H9 (cell line): ENCODE results near the gene TMEM253. TPM values are rescaled to one million over a fixed set of nuclear protein-coding genes. Genes with fewer than 3 reads are reported as not detected.

ENCODE experiments used
- DNase-seq: peaks from one replicate; pipeline ENCODE4 v3.0.0-alpha.2; 2017
- H2AFZ ChIP-seq: one replicate; pipeline ENCODE4 v1.6.1; 2013; ENCODE audit warnings: mild to moderate bottlenecking, low read length, control low read depth, moderate library complexity
- H2AK5ac ChIP-seq: 2 replicates; pipeline ENCODE4 v1.6.1; 2013; ENCODE audit warnings: low read length, control low read depth, mixed read lengths; ENCODE audit not compliant: insufficient read length
- H2BK120ac ChIP-seq: one replicate; pipeline ENCODE4 v1.6.1; 2013; ENCODE audit warnings: low read depth, mild to moderate bottlenecking, low read length, control low read depth, inconsistent platforms; ENCODE audit not compliant: poor library complexity, severe bottlenecking
- H2BK12ac ChIP-seq: 2 replicates; pipeline ENCODE4 v1.6.1; 2013; ENCODE audit warnings: low read length, control low read depth, mixed read lengths, low read depth; ENCODE audit not compliant: insufficient read length
- H2BK15ac ChIP-seq: 2 replicates; pipeline ENCODE4 v1.6.1; 2013; ENCODE audit warnings: low read depth, low read length, control low read depth
- H2BK20ac ChIP-seq: one replicate; pipeline ENCODE4 v1.6.1; 2013; ENCODE audit warnings: low read depth, mild to moderate bottlenecking, low read length, control low read depth, inconsistent platforms; ENCODE audit not compliant: poor library complexity, severe bottlenecking
- H2BK5ac ChIP-seq: 2 replicates; pipeline ENCODE4 v1.6.1; 2013; ENCODE audit warnings: low read length, control low read depth, mixed read lengths; ENCODE audit not compliant: insufficient read length
- H3K14ac ChIP-seq: 2 replicates; pipeline ENCODE4 v1.6.1; 2013; ENCODE audit warnings: low read length, control low read depth; ENCODE audit not compliant: insufficient read depth
- H3K18ac ChIP-seq: 2 replicates; pipeline ENCODE4 v1.6.1; 2013; ENCODE audit warnings: low read depth, mild to moderate bottlenecking, mixed read lengths, low read length, control low read depth; ENCODE audit not compliant: insufficient read length
- H3K23ac ChIP-seq: 2 replicates; pipeline ENCODE4 v1.6.1; 2013; ENCODE audit warnings: low read length, control low read depth, mixed read lengths, low read depth; ENCODE audit not compliant: insufficient read length
- H3K23me2 ChIP-seq: 2 replicates; pipeline ENCODE4 v1.6.1; 2013; ENCODE audit warnings: low read depth, mild to moderate bottlenecking, mixed read lengths, low read length, control low read depth; ENCODE audit not compliant: insufficient read length, poor library complexity, severe bottlenecking
- H3K27ac ChIP-seq: 2 replicates; pipeline ENCODE4 v1.5.1; 2013; ENCODE audit warnings: low read length, control low read depth, mixed read lengths, low read depth; ENCODE audit not compliant: insufficient read length
- H3K27me3 ChIP-seq: 2 replicates; pipeline ENCODE4 v1.6.1; 2013; ENCODE audit warnings: low read length, control low read depth, inconsistent platforms; ENCODE audit not compliant: insufficient read depth
- H3K4ac ChIP-seq: 2 replicates; pipeline ENCODE4 v1.6.1; 2013; ENCODE audit warnings: low read depth, mild to moderate bottlenecking, control low read depth, inconsistent platforms, low read length, moderate library complexity
- H3K4me1 ChIP-seq: 2 replicates; pipeline ENCODE4 v1.6.1; 2013; ENCODE audit warnings: low read length, control low read depth, inconsistent platforms; ENCODE audit not compliant: insufficient read depth
- H3K4me2 ChIP-seq: 2 replicates; pipeline ENCODE4 v1.6.1; 2013; ENCODE audit warnings: low read length, control low read depth, mixed read lengths; ENCODE audit not compliant: insufficient read length, insufficient read depth
- H3K56ac ChIP-seq: 2 replicates; pipeline ENCODE4 v1.6.1; 2013; ENCODE audit warnings: low read depth, mild to moderate bottlenecking, mixed read lengths, low read length, control low read depth; ENCODE audit not compliant: insufficient read length
- H3K79me1 ChIP-seq: 2 replicates; pipeline ENCODE4 v1.6.1; 2013; ENCODE audit warnings: low read depth, mild to moderate bottlenecking, moderate library complexity, low read length, control low read depth, inconsistent platforms; ENCODE audit not compliant: insufficient read depth, poor library complexity, severe bottlenecking
- H3K79me2 ChIP-seq: 2 replicates; pipeline ENCODE4 v1.6.1; 2013; ENCODE audit warnings: low read length, control low read depth, inconsistent platforms; ENCODE audit not compliant: insufficient read depth
- H3K9ac ChIP-seq: 2 replicates; pipeline ENCODE4 v1.6.1; 2013; ENCODE audit warnings: low read length, control low read depth, mixed read lengths; ENCODE audit not compliant: insufficient read length; ENCODE audit errors: extremely low read depth
- H3K9me3 ChIP-seq: one replicate; pipeline ENCODE4 v1.6.1; 2013; ENCODE audit warnings: low read depth, low read length, inconsistent platforms; ENCODE audit not compliant: control insufficient read depth
- H3T11ph ChIP-seq: one replicate; pipeline ENCODE4 v1.6.1; 2013; ENCODE audit warnings: mild to moderate bottlenecking, low read length, control low read depth, inconsistent platforms
- H4K20me1 ChIP-seq: one replicate; pipeline ENCODE4 v1.6.1; 2013; ENCODE audit not compliant: control insufficient read depth, insufficient read length, insufficient read depth
- H4K5ac ChIP-seq: 2 replicates; pipeline ENCODE4 v1.6.1; 2013; ENCODE audit warnings: low read depth, mild to moderate bottlenecking, mixed read lengths, low read length, control low read depth; ENCODE audit not compliant: insufficient read length
- H4K8ac ChIP-seq: replicated peaks from 2 replicates; pipeline ENCODE4 v1.6.1; 2013; ENCODE audit warnings: low read length, control low read depth, mixed read lengths, low read depth; ENCODE audit not compliant: insufficient read length
- H4K91ac ChIP-seq: 2 replicates; pipeline ENCODE4 v1.6.1; 2013; ENCODE audit warnings: low read depth, mild to moderate bottlenecking, moderate library complexity, mixed read lengths, low read length, control low read depth; ENCODE audit not compliant: insufficient read length
- H3K27ac Mint-ChIP-seq, 3 experiments: 2 replicates in 2 of 3; 3 replicates in 1 of 3; pipeline ENCODE4 v1.8.0; 2020 to 2021; ENCODE audit warnings: mixed read lengths in 3 of 3, mild to moderate bottlenecking in 1 of 3, moderate library complexity in 1 of 3
- H3K27me3 Mint-ChIP-seq: 2 replicates; pipeline ENCODE4 v1.8.0; 2021; ENCODE audit warnings: low read depth, mild to moderate bottlenecking, moderate library complexity, mixed read lengths
- H3K36me3 Mint-ChIP-seq, 3 experiments: 2 replicates in 2 of 3; 3 replicates in 1 of 3; pipeline ENCODE4 v1.8.0; 2020 to 2021; ENCODE audit warnings: low read depth in 3 of 3, mixed read lengths in 3 of 3; ENCODE audit not compliant: insufficient read depth in 1 of 3
- H3K4me1 Mint-ChIP-seq, 2 experiments: 2 replicates each; pipeline ENCODE4 v1.8.0; 2020; ENCODE audit warnings: mixed read lengths in 2 of 2
- H3K4me3 Mint-ChIP-seq, 2 experiments: 2 replicates in 1 of 2; 3 replicates in 1 of 2; pipeline ENCODE4 v1.8.0; 2020 to 2021; ENCODE audit warnings: mild to moderate bottlenecking in 2 of 2, mixed read lengths in 2 of 2, moderate library complexity in 1 of 2
- H3K9me3 Mint-ChIP-seq, 2 experiments: 2 replicates in 1 of 2; 3 replicates in 1 of 2; pipeline ENCODE4 v1.8.0; 2020; ENCODE audit warnings: mild to moderate bottlenecking in 2 of 2, mixed read lengths in 2 of 2, moderate library complexity in 1 of 2
- CTCF ChIP-seq: fragments of 200-600 bp; sonication (generic); conservative IDR thresholded peaks from 3 replicates; pipeline ENCODE4 v1.8.0; 2021; ENCODE audit warnings: antibody characterized with exemption, mild to moderate bottlenecking
- WGBS: extraction: QIAGEN DNeasy Blood & Tissue Kit; methylation state at CpG from one replicate; pipeline ENCODE4 v1.1.7; 2013; ENCODE audit warnings: missing lambda C conversion rate, low lambda C conversion rate, mixed read lengths; ENCODE audit not compliant: insufficient read length; ENCODE audit errors: extremely low coverage; 5-methylcytosine and 5-hydroxymethylcytosine counted together
- total RNA-seq: library from RNA; stranded (reverse); gene quantifications from 2 replicates; pipeline ENCODE4 v1.2.1, GENCODE V29; 2021

The TMEM253 gene
- total RNA-seq, 1 experiment from 2014 or later, result 2.2 TPM

GRCh38 chr14:21089271-21089670, 11.6 kb upstream of the TMEM253 start:
- no peak overlapping the region for H3T11ph ChIP-seq
- peaks cover 6% of the 10 kb centered on the region for H3K4me1 ChIP-seq
- H3K79me1 ChIP-seq, result no peaks in the 10 kb centered on the region
- WGBS, result no CpG with 5 or more reads among the region's 1 CpG
- no peak overlapping the region for H2BK5ac ChIP-seq
- no peak overlapping the region for H3K18ac ChIP-seq
- H3K9me3 ChIP-seq, result no peaks in the 10 kb centered on the region
- no peak overlapping the region for H2BK15ac ChIP-seq
- H3K27ac ChIP-seq, result no peak overlapping the region
- no peak overlapping the region for H3K4ac ChIP-seq
- no peak overlapping the region for H2AK5ac ChIP-seq
- H4K20me1 ChIP-seq, result no peaks in the 10 kb centered on the region
- H2BK12ac ChIP-seq, result no peak overlapping the region
- no peaks in the 10 kb centered on the region for H3K27me3 ChIP-seq
- H3K4me3 Mint-ChIP-seq, result no peak overlapping the region
- peaks cover 40 to 43% of the 10 kb centered on the region in 2 experiments for H3K4me1 Mint-ChIP-seq
- peaks cover 5% of the 10 kb centered on the region for H3K23me2 ChIP-seq
- no peak overlapping the region for H3K14ac ChIP-seq
- DNase-seq, result no peak
- no peak overlapping the region for H3K9ac ChIP-seq
- H3K23ac ChIP-seq, result no peak overlapping the region
- no peak overlapping the region for H4K91ac ChIP-seq
- peak overlapping the region in 2 of 3 experiments; percentile 44 to 57; a peak in 2 of 7 replicates for H3K27ac Mint-ChIP-seq
- no peak overlapping the region for H2BK120ac ChIP-seq
- H4K5ac ChIP-seq, result no peak overlapping the region
- no peaks in the 10 kb centered on the region for H3K79me2 ChIP-seq
- no peak overlapping the region for H3K4me2 ChIP-seq
- no peak overlapping the region for H3K56ac ChIP-seq
- H2AFZ ChIP-seq, result no peak overlapping the region
- peaks cover 2% of the 10 kb centered on the region for H3K27me3 Mint-ChIP-seq
- peaks cover 62 to 83% (median 78%) of the 10 kb centered on the region in 3 experiments for H3K36me3 Mint-ChIP-seq
- TF ChIP-seq CTCF, result no peak
- H3K9me3 Mint-ChIP-seq, result no peaks in the 10 kb centered on the region; a peak in 3 of 5 replicates
- H4K8ac ChIP-seq, result no peak overlapping the region
- no peak overlapping the region for H2BK20ac ChIP-seq
